Mesendoderm (in vitro differentiated cells): Measurements from ENCODE around the gene GPR153.

ENCODE experiments used
- DNase-seq: peaks from one replicate; pipeline ENCODE4 v3.0.0; 2013
- H2AK5ac ChIP-seq: 2 replicates; pipeline ENCODE4 v1.6.1; 2013; ENCODE audit warnings: low read length, inconsistent platforms
- H2BK120ac ChIP-seq: 2 replicates; pipeline ENCODE4 v1.6.1; 2013; ENCODE audit warnings: low read depth, mild to moderate bottlenecking, low read length, moderate library complexity, mixed read lengths
- H2BK15ac ChIP-seq: replicated peaks from 2 replicates; pipeline ENCODE4 v1.6.1; 2013; ENCODE audit warnings: low read depth, mild to moderate bottlenecking, moderate library complexity
- H2BK5ac ChIP-seq: 2 replicates; pipeline ENCODE4 v1.6.1; 2013; ENCODE audit warnings: low read length, inconsistent platforms
- H3K18ac ChIP-seq: 2 replicates; pipeline ENCODE4 v1.6.1; 2013; ENCODE audit warnings: mild to moderate bottlenecking, low read length, mixed read lengths
- H3K23ac ChIP-seq: one replicate; pipeline ENCODE4 v1.6.1; 2013; ENCODE audit warnings: low read length
- H3K27ac ChIP-seq: 2 replicates; pipeline ENCODE4 v1.5.1; 2013; ENCODE audit warnings: low read depth, mild to moderate bottlenecking, inconsistent platforms, low read length, moderate library complexity
- H3K27me3 ChIP-seq: 2 replicates; pipeline ENCODE4 v1.6.1; 2013; ENCODE audit warnings: low read length, control low read depth, mild to moderate bottlenecking, inconsistent platforms; ENCODE audit not compliant: insufficient read depth, poor library complexity
- H3K36me3 ChIP-seq: 2 replicates; pipeline ENCODE4 v1.6.1; 2013; ENCODE audit warnings: low read length, inconsistent platforms; ENCODE audit not compliant: control insufficient read depth, insufficient read depth
- H3K4ac ChIP-seq: one replicate; pipeline ENCODE4 v1.6.1; 2013; ENCODE audit warnings: low read depth, mild to moderate bottlenecking, low read length, moderate library complexity
- H3K4me1 ChIP-seq: 2 replicates; pipeline ENCODE4 v1.6.1; 2013; ENCODE audit warnings: low read depth, low read length, inconsistent platforms; ENCODE audit not compliant: control insufficient read depth
- H3K4me2 ChIP-seq: 2 replicates; pipeline ENCODE4 v1.6.1; 2013; ENCODE audit warnings: low read length
- H3K4me3 ChIP-seq: 2 replicates; pipeline ENCODE4 v1.5.1; 2013; ENCODE audit warnings: mild to moderate bottlenecking, low read length
- H3K56ac ChIP-seq: one replicate; pipeline ENCODE4 v1.6.1; 2013; ENCODE audit warnings: low read length
- H3K79me1 ChIP-seq: 2 replicates; pipeline ENCODE4 v1.6.1; 2013; ENCODE audit warnings: low read length, inconsistent platforms
- H3K79me2 ChIP-seq: 2 replicates; pipeline ENCODE4 v1.6.1; 2013; ENCODE audit warnings: mild to moderate bottlenecking, low read length; ENCODE audit not compliant: control insufficient read depth, insufficient read depth
- H3K9ac ChIP-seq: 2 replicates; pipeline ENCODE4 v1.6.1; 2013; ENCODE audit warnings: low read length, inconsistent platforms
- H4K5ac ChIP-seq: one replicate; pipeline ENCODE4 v1.6.1; 2013; ENCODE audit warnings: low read length
- H4K8ac ChIP-seq: one replicate; pipeline ENCODE4 v1.6.1; 2013; ENCODE audit warnings: low read depth, mild to moderate bottlenecking, control low read depth, low read length, moderate library complexity
- WGBS: extraction: QIAGEN DNeasy Blood & Tissue Kit; methylation state at CpG from one replicate; pipeline ENCODE4 v1.1.7; 2013; ENCODE audit warnings: low lambda C conversion rate, missing lambda C conversion rate; ENCODE audit not compliant: insufficient coverage; ENCODE audit errors: extremely low coverage; 5-methylcytosine and 5-hydroxymethylcytosine counted together

The GPR153 gene

GRCh38 chr1:6267686-6268322, 6.9 kb upstream of the GPR153 start:
- no peaks in the 10 kb centered on the region for H3K27me3 ChIP-seq
- no peak overlapping the region for H4K8ac ChIP-seq
- H3K4me2 ChIP-seq = no peak overlapping the region
- H3K4me1 ChIP-seq = no peaks in the 10 kb centered on the region
- H3K23ac ChIP-seq = no peak overlapping the region
- DNase-seq = no peak
- no peak overlapping the region for H3K27ac ChIP-seq
- H3K9ac ChIP-seq = no peak overlapping the region
- no peak overlapping the region for H2BK15ac ChIP-seq
- no peak overlapping the region for H2AK5ac ChIP-seq
- H3K4me3 ChIP-seq = no peak overlapping the region
- H4K5ac ChIP-seq = no peak overlapping the region
- no peaks in the 10 kb centered on the region for H3K79me1 ChIP-seq
- H3K4ac ChIP-seq = no peak overlapping the region
- no peak overlapping the region for H2BK5ac ChIP-seq
- no peak overlapping the region for H3K18ac ChIP-seq
- no CpG with 5 or more reads among the region's 12 CpGs for WGBS
- H3K56ac ChIP-seq = no peak overlapping the region
- H2BK120ac ChIP-seq = no peak overlapping the region
- H3K36me3 ChIP-seq = no peaks in the 10 kb centered on the region
- H3K79me2 ChIP-seq = no peaks in the 10 kb centered on the region

- no CpG with 5 or more reads among the region's 11 CpGs for WGBS
These were observed 5.7 kb upstream of the GPR153 start for GRCh38 chr1:6266641-6267040.

GRCh38 chr1:6265151-6265550, 4.3 kb upstream of the GPR153 start:
- no peak for DNase-seq
- H4K8ac ChIP-seq = no peak overlapping the region
- H3K36me3 ChIP-seq = no peaks in the 10 kb centered on the region
- no peak overlapping the region for H3K56ac ChIP-seq
- H3K79me1 ChIP-seq = no peaks in the 10 kb centered on the region
- H3K9ac ChIP-seq = no peak overlapping the region
- H3K4me2 ChIP-seq = no peak overlapping the region
- no peak overlapping the region for H3K4me3 ChIP-seq
- no peak overlapping the region for H2BK5ac ChIP-seq
- WGBS = no CpG with 5 or more reads among the region's 15 CpGs
- H3K4me1 ChIP-seq = no peaks in the 10 kb centered on the region
- H4K5ac ChIP-seq = no peak overlapping the region
- no peaks in the 10 kb centered on the region for H3K27me3 ChIP-seq
- H2AK5ac ChIP-seq = no peak overlapping the region
- H3K27ac ChIP-seq = no peak overlapping the region
- no peak overlapping the region for H3K23ac ChIP-seq
- H3K18ac ChIP-seq = no peak overlapping the region
- H2BK120ac ChIP-seq = no peak overlapping the region
- H3K79me2 ChIP-seq = no peaks in the 10 kb centered on the region
- no peak overlapping the region for H3K4ac ChIP-seq
- H2BK15ac ChIP-seq = no peak overlapping the region

More at GRCh38 chr1:6266641-6267040, 5.7 kb upstream of the GPR153 start:
- Histone ChIP-seq H4K8ac (no peak overlapping the region), H4K5ac (no peak overlapping the region), H3K4me3 (no peak overlapping the region), H3K23ac (no peak overlapping the region), H3K27ac (no peak overlapping the region), H3K27me3 (no peaks in the 10 kb centered on the region), H3K79me2 (no peaks in the 10 kb centered on the region), H3K36me3 (no peaks in the 10 kb centered on the region), H3K9ac (no peak overlapping the region), H3K4me2 (no peak overlapping the region), H2BK120ac (no peak overlapping the region), H3K4me1 (no peaks in the 10 kb centered on the region), H3K79me1 (no peaks in the 10 kb centered on the region), H3K18ac (no peak overlapping the region), H2AK5ac (no peak overlapping the region), H2BK15ac (no peak overlapping the region), H3K56ac (no peak overlapping the region), H2BK5ac (no peak overlapping the region), H3K4ac (no peak overlapping the region)
- no peak for DNase-seq

GRCh38 chr1:6263716-6264115, 2.8 kb upstream of the GPR153 start:
- Histone ChIP-seq H3K27ac (no peak overlapping the region), H2BK15ac (no peak overlapping the region), H3K79me2 (no peaks in the 10 kb centered on the region), H3K79me1 (no peaks in the 10 kb centered on the region), H3K4me1 (no peaks in the 10 kb centered on the region), H3K36me3 (no peaks in the 10 kb centered on the region), H2BK120ac (no peak overlapping the region), H3K4me2 (no peak overlapping the region), H3K4ac (no peak overlapping the region), H2AK5ac (no peak overlapping the region), H4K5ac (no peak overlapping the region), H3K4me3 (no peak overlapping the region), H3K56ac (no peak overlapping the region), H3K18ac (no peak overlapping the region), H3K23ac (no peak overlapping the region), H4K8ac (no peak overlapping the region), H3K27me3 (no peaks in the 10 kb centered on the region), H3K9ac (no peak overlapping the region), H2BK5ac (no peak overlapping the region)
- no peak for DNase-seq
- WGBS = no CpG with 5 or more reads among the region's 7 CpGs

- H2BK15ac ChIP-seq = no peak overlapping the region
- H4K5ac ChIP-seq = no peak overlapping the region
- no peak overlapping the region for H3K9ac ChIP-seq
- H3K23ac ChIP-seq = no peak overlapping the region
- no CpG with 5 or more reads among the region's 25 CpGs for WGBS
- no peaks in the 10 kb centered on the region for H3K27me3 ChIP-seq
- no peak overlapping the region for H2BK120ac ChIP-seq
- H3K36me3 ChIP-seq = no peaks in the 10 kb centered on the region
- H2AK5ac ChIP-seq = no peak overlapping the region
- no peak overlapping the region for H3K27ac ChIP-seq
- no peaks in the 10 kb centered on the region for H3K79me1 ChIP-seq
- H3K4me3 ChIP-seq = no peak overlapping the region
- no peak overlapping the region for H3K18ac ChIP-seq
- H4K8ac ChIP-seq = no peak overlapping the region
- no peak overlapping the region for H3K4me2 ChIP-seq
- no peak for DNase-seq
- H3K79me2 ChIP-seq = no peaks in the 10 kb centered on the region
- H3K4ac ChIP-seq = no peak overlapping the region
- no peaks in the 10 kb centered on the region for H3K4me1 ChIP-seq
- no peak overlapping the region for H2BK5ac ChIP-seq
- H3K56ac ChIP-seq = no peak overlapping the region
These were observed 1.9 kb upstream of the GPR153 start for GRCh38 chr1:6262555-6263420.
